ENCODE results near the gene USP32.

USP32 gene

GRCh38 chr17:60372790-60373483 lies 19.0 kb downstream of the USP32 start:
- no peak for TF ChIP-seq CTCF (IDR thresholded peaks at IDR 0.05; ENCODE audit: insufficient read depth, low read depth, low read length, missing control alignments)

GRCh38 chr17:60371818-60372510 lies 20.0 kb downstream of the USP32 start:
- H3K4me3 ChIP-seq (ENCODE audit: low read length) = no peak overlapping the region
- DNase-seq (ENCODE audit: low read depth) = peak; percentile 68
- no peak for TF ChIP-seq CTCF (IDR thresholded peaks at IDR 0.05; ENCODE audit: insufficient read depth, low read depth, low read length, missing control alignments)

More at GRCh38 chr17:60372790-60373483, 19.0 kb downstream of the USP32 start:
- peak; percentile 93 for DNase-seq (ENCODE audit: low read depth)
- no peak overlapping the region for H3K4me3 ChIP-seq (ENCODE audit: low read length)

GRCh38 chr17:60371416-60371815 lies 20.5 kb downstream of the USP32 start:
- no peak overlapping the region for H3K4me3 ChIP-seq (ENCODE audit: low read length)
- DNase-seq (ENCODE audit: low read depth) = no peak
- TF ChIP-seq CTCF (IDR thresholded peaks at IDR 0.05; ENCODE audit: insufficient read depth, low read depth, low read length, missing control alignments) = no peak

GRCh38 chr17:60369727-60370126 lies 22.2 kb downstream of the USP32 start:
- no peak for TF ChIP-seq CTCF (IDR thresholded peaks at IDR 0.05; ENCODE audit: insufficient read depth, low read depth, low read length, missing control alignments)
- H3K4me3 ChIP-seq (ENCODE audit: low read length) = no peak overlapping the region
- no peak for DNase-seq (ENCODE audit: low read depth)

GRCh38 chr17:60363700-60364405 lies 28.1 kb downstream of the USP32 start:
- DNase-seq (ENCODE audit: low read depth) = no peak
- TF ChIP-seq CTCF (IDR thresholded peaks at IDR 0.05; ENCODE audit: insufficient read depth, low read depth, low read length, missing control alignments) = no peak
- H3K4me3 ChIP-seq (ENCODE audit: low read length) = no peak overlapping the region

GRCh38 chr17:60362329-60362728 lies 29.6 kb downstream of the USP32 start:
- no peak overlapping the region for H3K4me3 ChIP-seq (ENCODE audit: low read length)
- no peak for DNase-seq (ENCODE audit: low read depth)
- no peak for TF ChIP-seq CTCF (IDR thresholded peaks at IDR 0.05; ENCODE audit: insufficient read depth, low read depth, low read length, missing control alignments)
